SKM-1 (cell line): ENCODE results near the gene TMEM191C.
"Not testable (repeated sequence)": the region's sequence is repeated elsewhere in the genome, so short reads cannot be mapped to it uniquely, and the experiment has no call there.

Experiments used
- DNase-seq: peaks from one replicate; lab custom pipeline; 2025; ENCODE audit not compliant: unreplicated experiment; lab: John Stamatoyannopoulos, UW

Gene TMEM191C

DNA sequence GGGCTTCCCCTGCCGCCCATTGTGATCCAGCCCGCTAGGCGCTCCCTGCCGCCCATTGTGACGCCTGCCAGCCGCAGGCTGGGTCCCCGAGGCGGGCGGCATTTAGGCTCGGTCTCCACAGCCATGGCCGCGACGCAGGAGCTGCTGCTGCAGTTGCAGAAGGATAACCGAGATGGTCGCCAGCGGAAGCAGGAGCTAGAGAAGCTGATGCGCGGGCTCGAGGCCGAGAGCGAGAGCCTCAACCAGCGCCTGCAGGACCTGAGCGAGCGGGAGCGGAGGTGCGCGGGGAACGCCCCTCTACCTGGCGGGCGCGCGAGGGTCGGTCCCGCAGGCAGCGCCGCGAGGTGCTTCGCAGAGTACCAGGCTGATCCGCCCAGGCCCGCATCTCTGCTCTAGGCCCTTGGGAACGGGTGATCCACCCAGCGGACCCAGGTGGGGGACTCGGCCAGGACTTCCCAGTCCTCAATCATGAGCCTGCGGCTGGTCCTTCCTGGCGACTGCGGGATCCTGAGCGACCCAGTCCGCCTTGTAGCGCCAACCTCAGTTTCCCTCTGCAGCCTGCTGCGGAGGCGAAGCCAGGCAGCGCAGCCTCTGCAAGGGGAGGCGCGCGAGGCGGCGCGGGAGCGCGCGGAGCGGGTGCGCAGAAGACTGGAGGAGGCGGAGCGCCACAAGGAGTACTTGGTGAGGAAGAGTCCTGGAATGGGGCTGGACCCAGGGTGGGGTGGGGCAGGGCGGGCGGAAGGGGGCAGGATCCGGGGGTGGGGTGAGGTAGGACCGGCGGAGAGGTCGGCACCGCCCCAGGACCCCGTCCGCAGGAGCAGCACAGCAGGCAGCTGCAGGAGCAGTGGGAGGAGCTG is at the start of gene TMEM191C:
TSS of gene TMEM191C (plus strand) at position 51 of the 857 bp plus-strand sequence. CDS start at position 124, 73 bp downstream.
- not testable (repeated sequence) for DNase-seq

GRCh38 chr22:21417853-21418252 is 49.3 kb upstream of the TMEM191C start:
- DNase-seq: not testable (repeated sequence)

DNA sequence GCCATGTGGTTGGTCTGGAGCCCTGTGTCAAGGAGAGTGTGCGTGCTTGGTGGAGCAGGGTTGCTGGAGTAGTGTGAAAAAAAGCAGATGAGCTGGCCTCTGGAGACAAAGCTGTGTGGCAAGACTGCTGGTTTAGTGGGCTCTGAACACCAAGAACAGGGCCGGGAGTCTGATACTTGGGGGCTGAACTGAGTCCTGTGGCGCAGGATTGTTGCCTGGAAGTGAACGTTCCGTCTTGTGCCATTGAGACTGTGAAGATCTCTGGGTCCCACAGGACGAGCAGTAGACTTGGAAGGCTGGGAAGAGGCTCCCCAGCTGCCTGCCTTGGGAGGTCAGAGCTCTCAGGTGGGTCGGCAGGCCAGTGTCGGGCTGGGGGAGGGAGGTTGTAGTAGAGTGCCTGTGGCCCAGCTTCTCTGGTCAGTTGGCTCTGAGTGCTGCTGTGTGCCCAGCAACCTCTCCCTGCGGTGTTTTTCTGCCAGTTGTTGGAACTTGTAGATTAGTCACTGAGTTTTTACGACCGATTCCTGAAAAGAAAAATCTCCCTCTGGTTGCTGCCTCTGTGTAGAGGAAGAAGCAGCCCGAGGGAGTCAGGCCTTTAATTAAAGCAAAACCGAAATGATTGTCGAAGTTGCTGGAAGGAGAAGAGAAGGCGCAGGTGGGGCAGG is 48.1 kb upstream of the TMEM191C start:
- DNase-seq: not testable (repeated sequence)

GRCh38 chr22:21420180-21420763 is 46.9 kb upstream of the TMEM191C start:
- DNase-seq: not testable (repeated sequence)

DNA sequence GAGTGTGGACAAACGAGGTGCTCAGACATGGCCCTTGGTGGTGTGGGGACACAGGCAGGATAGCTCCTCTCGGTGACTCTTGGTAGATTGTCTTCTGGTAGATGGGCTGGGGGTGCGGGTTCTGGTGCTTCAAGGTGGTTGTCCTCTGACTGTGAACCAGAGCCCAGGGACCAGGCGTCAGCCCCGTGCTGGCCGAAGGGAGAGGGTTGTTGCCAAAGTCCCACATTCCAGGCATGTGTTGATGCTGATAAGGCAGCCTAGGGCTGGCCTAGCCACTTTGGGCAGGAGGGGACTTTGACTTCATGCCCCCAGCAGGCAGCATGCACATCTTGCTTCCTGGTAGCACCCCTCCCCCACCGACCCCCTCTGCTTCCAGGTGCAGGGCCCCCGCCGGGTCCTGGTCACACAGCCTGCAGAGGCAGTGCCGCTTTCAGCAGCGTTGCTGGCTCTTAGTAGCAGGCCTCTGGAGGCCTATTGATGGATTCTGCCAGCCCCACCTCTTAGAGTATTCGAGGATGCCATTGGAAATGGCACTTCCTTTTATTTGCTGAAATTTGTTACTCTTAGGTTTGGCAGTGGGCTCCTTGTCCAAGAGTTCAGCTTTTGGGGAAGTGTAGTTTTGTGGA is 43.0 kb upstream of the TMEM191C start:
- DNase-seq: not testable (repeated sequence)

GRCh38 chr22:21434378-21435233 is 32.6 kb upstream of the TMEM191C start:
- DNase-seq: not testable (repeated sequence)

- DNase-seq: not testable (repeated sequence)
Measured at GRCh38 chr22:21435998-21436810, 31.0 kb upstream of the TMEM191C start.

- not testable (repeated sequence) for DNase-seq
Measured at GRCh38 chr22:21438013-21438412, 29.2 kb upstream of the TMEM191C start.

DNA sequence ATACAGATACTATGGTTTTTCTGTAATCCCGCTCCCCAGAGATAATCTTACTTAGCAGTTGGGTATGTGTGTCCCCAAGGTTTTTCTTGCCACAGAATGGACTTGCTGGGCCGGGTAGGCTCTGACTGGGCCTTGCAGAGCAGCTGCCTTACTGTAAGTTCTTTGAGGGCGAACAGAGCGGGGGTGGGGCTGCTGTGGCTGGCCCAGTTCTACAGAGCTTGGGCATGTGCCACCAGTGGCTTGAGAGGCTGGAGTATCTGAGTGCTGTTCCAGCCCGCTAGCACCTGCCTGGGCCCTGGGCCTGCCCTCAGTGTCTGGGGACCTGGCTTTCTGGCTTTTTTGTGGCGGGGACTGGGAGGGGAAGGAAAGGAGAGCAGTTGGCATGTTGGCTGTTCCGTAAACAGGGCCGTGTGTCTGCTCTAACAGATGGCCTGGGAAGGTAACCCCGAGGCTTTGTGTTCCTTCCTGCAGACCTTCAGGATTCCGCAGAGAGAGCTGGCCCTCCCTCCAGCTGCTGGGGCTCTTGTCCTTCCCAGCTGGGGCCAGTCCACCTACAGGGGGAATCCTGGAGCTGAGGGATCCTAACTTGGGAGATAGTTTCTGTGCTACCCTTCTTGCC is 27.1 kb upstream of the TMEM191C start:
- not testable (repeated sequence) for DNase-seq

- DNase-seq: not testable (repeated sequence)
Measured at GRCh38 chr22:21440676-21441075, 26.5 kb upstream of the TMEM191C start.

DNA sequence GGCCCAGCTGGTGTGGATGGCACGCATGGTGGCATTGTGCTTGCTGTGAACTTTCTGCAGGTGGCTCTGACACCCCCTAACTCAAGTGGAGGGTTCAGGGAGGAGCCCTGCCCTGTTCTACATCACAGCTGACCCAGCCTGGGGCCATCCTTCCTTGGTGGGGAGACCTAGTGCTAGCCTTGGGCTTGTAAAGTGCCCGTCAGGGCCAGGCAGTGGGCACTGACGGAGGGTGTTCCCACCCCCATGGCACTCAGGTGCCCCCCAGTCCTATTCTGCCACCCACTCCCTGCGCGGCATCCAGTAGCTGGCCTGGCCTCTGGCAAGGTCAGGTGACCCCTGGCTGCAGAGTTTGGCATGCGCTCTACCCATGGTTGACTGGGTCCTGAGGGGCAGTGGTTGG is 26.0 kb upstream of the TMEM191C start:
- DNase-seq: not testable (repeated sequence)

GRCh38 chr22:21442123-21442522 is 25.1 kb upstream of the TMEM191C start:
- DNase-seq: not testable (repeated sequence)

DNA sequence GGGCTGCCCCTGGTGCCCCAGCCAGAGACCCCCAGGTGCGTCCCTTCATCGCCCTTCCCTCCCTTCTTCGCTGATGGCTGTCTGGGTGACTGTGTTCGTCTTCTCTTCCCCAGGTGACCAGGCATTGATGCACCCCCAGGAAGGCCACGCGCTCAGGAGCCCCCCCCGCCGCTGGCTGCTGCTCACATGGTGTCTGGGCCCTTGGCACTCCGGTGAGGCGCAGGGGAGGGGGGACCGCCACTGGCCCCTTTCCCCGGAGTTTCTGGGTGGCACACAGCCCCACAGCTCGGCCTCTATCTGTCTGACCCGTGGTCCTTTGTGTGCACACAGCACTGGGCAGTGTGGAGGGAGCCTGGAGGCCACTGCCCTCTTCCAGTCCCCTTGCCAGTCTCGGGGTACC is 24.5 kb upstream of the TMEM191C start:
- DNase-seq: not testable (repeated sequence)

- DNase-seq: no peak
Measured at GRCh38 chr22:21443057-21443734, 24.0 kb upstream of the TMEM191C start.

DNA sequence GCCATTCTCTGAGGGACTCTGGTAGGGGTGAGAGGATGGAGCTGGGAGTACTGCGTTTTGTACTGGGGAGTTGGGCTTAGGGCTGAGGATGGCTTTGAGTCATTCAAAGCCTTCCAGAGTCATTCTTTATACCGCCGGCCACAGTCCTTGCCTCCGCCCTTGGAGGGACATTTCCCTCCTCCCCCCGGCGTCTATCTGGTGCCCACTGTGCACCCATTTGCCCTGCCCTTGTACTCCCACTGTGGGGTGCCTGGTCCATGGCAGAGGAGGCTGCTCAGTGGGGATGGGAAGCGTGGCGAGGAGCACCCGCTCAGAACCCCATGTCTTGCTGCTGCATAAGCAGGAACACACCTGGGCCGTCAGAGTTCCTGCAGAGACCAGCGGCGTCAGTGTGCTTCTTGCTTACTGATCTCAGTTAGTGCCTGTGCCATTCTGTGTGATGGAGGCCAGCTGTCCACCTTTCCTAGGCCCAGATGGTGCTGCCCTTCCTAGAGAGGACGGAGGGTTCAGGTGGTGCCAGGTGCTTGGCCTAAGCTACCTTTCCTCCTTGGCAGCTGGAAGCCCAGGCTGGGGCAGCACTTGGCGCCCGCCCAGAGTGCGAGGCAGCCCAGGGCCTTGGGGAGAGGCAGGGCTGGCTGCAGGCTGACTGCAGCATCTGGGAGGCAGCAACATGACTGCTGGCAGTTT is 23.3 kb upstream of the TMEM191C start:
- no peak for DNase-seq

DNA sequence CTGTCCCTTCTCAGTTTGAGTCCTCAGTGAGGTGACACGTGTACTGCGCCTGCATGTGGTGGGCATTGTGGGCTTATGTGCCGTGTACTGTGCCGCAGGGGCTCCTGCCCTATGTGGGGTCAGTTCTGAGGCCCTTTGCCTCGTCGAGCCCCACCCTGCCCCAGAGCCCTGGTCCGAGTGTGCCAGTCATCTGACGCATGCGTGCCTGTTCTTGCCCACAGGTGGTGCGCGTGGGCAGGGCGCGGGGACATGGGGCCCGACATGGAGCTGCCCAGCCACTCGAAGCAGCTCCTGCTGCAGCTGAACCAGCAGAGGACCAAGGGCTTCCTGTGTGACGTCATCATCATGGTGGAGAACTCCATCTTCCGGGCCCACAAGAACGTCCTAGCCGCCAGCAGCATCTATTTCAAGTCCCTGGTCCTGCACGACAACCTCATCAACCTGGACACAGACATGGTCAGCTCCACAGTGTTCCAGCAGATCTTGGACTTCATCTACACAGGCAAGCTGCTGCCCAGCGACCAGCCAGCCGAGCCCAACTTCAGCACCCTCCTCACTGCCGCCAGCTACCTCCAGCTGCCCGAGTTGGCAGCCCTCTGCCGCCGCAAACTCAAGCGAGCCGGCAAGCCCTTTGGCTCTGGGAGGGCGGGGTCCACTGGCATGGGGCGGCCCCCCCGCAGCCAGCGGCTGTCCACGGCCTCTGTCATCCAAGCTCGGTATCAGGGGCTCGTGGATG is 22.3 kb upstream of the TMEM191C start:
- no peak for DNase-seq

DNA sequence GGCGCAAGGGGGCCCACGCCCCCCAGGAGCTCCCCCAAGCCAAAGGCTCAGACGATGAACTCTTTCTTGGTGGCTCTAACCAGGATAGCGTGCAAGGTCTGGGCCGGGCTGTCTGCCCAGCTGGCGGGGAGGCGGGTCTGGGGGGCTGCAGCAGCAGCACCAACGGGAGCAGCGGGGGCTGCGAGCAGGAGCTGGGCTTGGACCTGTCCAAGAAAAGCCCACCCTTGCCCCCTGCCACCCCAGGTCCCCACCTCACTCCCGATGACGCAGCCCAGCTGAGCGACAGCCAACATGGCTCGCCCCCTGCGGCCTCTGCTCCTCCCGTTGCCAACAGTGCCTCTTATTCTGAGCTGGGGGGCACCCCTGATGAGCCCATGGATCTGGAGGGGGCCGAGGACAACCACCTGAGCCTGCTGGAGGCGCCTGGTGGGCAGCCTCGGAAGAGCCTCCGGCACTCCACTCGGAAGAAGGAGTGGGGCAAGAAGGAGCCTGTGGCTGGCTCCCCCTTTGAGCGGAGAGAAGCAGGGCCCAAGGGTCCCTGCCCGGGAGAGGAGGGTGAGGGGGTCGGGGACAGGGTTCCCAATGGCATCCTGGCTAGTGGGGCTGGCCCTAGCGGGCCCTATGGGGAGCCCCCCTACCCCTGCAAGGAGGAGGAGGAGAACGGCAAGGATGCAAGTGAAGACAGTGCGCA is 21.6 kb upstream of the TMEM191C start:
- no peak for DNase-seq
